ENCODE measurements around the gene CMTM1. TPM values are rescaled to one million over a fixed set of nuclear protein-coding genes. Genes with fewer than 3 reads are reported as not detected.

Gene CMTM1
- total RNA-seq, 1 donor from 2014 or later, result 5.0 TPM

GRCh38 chr16:66585481-66586239, 19.4 kb downstream of the CMTM1 start:
- no peak for DNase-seq (ENCODE audit: low read depth)
- no peak overlapping the region for H3K4me3 ChIP-seq (ENCODE audit: low read depth, low read length)
- TF ChIP-seq, protein P1, sequence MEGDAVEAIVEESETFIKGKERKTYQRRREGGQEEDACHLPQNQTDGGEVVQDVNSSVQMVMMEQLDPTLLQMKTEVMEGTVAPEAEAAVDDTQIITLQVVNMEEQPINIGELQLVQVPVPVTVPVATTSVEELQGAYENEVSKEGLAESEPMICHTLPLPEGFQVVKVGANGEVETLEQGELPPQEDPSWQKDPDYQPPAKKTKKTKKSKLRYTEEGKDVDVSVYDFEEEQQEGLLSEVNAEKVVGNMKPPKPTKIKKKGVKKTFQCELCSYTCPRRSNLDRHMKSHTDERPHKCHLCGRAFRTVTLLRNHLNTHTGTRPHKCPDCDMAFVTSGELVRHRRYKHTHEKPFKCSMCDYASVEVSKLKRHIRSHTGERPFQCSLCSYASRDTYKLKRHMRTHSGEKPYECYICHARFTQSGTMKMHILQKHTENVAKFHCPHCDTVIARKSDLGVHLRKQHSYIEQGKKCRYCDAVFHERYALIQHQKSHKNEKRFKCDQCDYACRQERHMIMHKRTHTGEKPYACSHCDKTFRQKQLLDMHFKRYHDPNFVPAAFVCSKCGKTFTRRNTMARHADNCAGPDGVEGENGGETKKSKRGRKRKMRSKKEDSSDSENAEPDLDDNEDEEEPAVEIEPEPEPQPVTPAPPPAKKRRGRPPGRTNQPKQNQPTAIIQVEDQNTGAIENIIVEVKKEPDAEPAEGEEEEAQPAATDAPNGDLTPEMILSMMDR (conservative IDR thresholded peaks at IDR 0.05; ENCODE audit: low read depth, low read length), result no peak

- H3K4me3 ChIP-seq (ENCODE audit: low read depth, low read length), result no peak overlapping the region
- TF ChIP-seq, protein P1 (conservative IDR thresholded peaks at IDR 0.05; ENCODE audit: low read depth, low read length), result no peak
Measured at GRCh38 chr16:66587881-66588600, 21.8 kb downstream of the CMTM1 start.

GRCh38 chr16:66588981-66589713, 22.9 kb downstream of the CMTM1 start:
- TF ChIP-seq, protein P1 (conservative IDR thresholded peaks at IDR 0.05; ENCODE audit: low read depth, low read length), result peak; percentile 68
- no peak overlapping the region for H3K4me3 ChIP-seq (ENCODE audit: low read depth, low read length)
- DNase-seq (ENCODE audit: low read depth), result no peak

More at GRCh38 chr16:66587881-66588600, 21.8 kb downstream of the CMTM1 start:
- DNase-seq (ENCODE audit: low read depth), result no peak

GRCh38 chr16:66590322-66590721, 24.1 kb downstream of the CMTM1 start:
- TF ChIP-seq, protein P1 (conservative IDR thresholded peaks at IDR 0.05; ENCODE audit: low read depth, low read length), result no peak
- no peak overlapping the region for H3K4me3 ChIP-seq (ENCODE audit: low read depth, low read length)

DNA sequence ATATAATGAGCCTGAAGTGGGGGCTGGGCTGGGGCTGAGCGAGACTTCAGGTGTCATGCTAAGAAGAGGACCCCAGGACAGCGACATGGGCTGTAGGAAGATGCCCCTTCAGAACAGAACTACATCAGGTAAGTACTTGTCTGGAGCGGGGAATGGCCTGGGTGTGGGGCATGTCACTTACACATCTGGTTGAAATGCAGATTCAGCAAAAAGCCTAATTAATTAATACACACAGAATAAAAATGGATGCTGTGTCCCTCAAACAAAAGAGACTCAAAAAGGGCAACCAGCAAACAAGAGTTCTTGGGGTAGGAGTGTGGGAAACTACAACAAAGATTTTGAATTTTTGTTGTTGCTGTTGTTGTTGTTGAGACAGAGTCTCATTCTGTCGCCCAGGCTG, 24.8 kb downstream of the CMTM1 start:
- no peak for DNase-seq (ENCODE audit: low read depth)
- no peak overlapping the region for H3K4me3 ChIP-seq (ENCODE audit: low read depth, low read length)
- TF ChIP-seq, protein P1 (conservative IDR thresholded peaks at IDR 0.05; ENCODE audit: low read depth, low read length), result no peak

More at GRCh38 chr16:66590322-66590721, 24.1 kb downstream of the CMTM1 start:
- DNase-seq (ENCODE audit: low read depth), result no peak

DNA sequence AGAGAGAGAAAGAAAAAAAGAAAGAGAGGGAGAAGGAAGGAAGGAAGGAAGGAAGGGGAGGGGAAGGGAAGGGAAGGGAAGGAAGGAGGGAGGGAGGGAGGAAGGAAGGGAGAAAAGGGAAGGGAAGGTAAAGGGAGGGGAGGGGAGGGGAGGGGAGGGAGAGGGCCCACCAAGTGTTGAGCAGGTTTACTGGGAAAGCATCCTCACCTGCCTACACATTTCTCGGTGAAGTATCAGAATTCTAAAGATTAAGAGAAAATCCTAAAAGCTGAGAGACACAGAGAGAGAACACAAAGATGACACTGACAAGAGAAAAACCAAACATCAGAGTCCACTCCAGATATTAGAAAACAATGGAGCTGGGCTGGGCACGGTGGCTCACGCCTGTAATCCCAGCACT, 26.0 kb downstream of the CMTM1 start:
- DNase-seq (ENCODE audit: low read depth), result no peak
- TF ChIP-seq, protein P1 (conservative IDR thresholded peaks at IDR 0.05; ENCODE audit: low read depth, low read length), result no peak
- no peak overlapping the region for H3K4me3 ChIP-seq (ENCODE audit: low read depth, low read length)
